ENCODE data around the gene ITGA1.

GRCh38 chr5:52831786-52832511 lies 44.2 kb downstream of the ITGA1 start:
- TF ChIP-seq, protein P1, sequence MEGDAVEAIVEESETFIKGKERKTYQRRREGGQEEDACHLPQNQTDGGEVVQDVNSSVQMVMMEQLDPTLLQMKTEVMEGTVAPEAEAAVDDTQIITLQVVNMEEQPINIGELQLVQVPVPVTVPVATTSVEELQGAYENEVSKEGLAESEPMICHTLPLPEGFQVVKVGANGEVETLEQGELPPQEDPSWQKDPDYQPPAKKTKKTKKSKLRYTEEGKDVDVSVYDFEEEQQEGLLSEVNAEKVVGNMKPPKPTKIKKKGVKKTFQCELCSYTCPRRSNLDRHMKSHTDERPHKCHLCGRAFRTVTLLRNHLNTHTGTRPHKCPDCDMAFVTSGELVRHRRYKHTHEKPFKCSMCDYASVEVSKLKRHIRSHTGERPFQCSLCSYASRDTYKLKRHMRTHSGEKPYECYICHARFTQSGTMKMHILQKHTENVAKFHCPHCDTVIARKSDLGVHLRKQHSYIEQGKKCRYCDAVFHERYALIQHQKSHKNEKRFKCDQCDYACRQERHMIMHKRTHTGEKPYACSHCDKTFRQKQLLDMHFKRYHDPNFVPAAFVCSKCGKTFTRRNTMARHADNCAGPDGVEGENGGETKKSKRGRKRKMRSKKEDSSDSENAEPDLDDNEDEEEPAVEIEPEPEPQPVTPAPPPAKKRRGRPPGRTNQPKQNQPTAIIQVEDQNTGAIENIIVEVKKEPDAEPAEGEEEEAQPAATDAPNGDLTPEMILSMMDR (IDR thresholded peaks at IDR 0.05): no peak
- TF ChIP-seq POLR2A (IDR thresholded peaks at IDR 0.05): no peak
